Cardiac septum (tissue), 1 donor: ENCODE results near the gene SIN3A. TPM values are rescaled to one million over a fixed set of nuclear protein-coding genes. Genes with fewer than 3 reads are reported as not detected.
"Not testable (repeated sequence)": the region's sequence is repeated elsewhere in the genome, so short reads cannot be mapped to it uniquely, and the experiment has no call there.

Experiments
- DNase-seq: peaks from one replicate; pipeline ENCODE4 v3.0.0-alpha.2; 2020; ENCODE audit warnings: low spot score
- intact Hi-C: fragments of 100-400 bp; cut with DNase I; formaldehyde crosslinking; loops from one replicate; pipeline ENCODE4 v1.14.0; 2022
- total RNA-seq: library from RNA; stranded (reverse); fragmentation: NEBNext Ultra II Directional; extraction: Animal tissue kit (Norgen Biotek cat#: 25700); gene quantifications from one replicate; pipeline ENCODE4 v1.2.1, GENCODE V29; 2021
- donor health status: DM: no; HTN: no; CAD: no.

Gene SIN3A
- total RNA-seq, 1 donor from 2014 or later = 30.6 TPM

GRCh38 chr15:75403892-75404291 is 47.6 kb downstream of the SIN3A start:
- DNase-seq = no peak
- intact Hi-C loops = no loop called here

- intact Hi-C loops = no loop called here
Measured at GRCh38 chr15:75397494-75397893, 54.0 kb downstream of the SIN3A start.

GRCh38 chr15:75389791-75390382 is 61.6 kb downstream of the SIN3A start:
- intact Hi-C loops = no loop called here
- no peak for DNase-seq

More at GRCh38 chr15:75397494-75397893, 54.0 kb downstream of the SIN3A start:
- DNase-seq = no peak

GRCh38 chr15:75383986-75384385 is 67.5 kb downstream of the SIN3A start:
- DNase-seq, intact Hi-C loops: not testable (repeated sequence)

GRCh38 chr15:75380773-75381172 is 70.7 kb downstream of the SIN3A start:
- DNase-seq = no peak
- intact Hi-C loops = no loop called here

- intact Hi-C loops = no loop called here
- DNase-seq = no peak
Measured at GRCh38 chr15:75371901-75372688, 79.4 kb downstream of the SIN3A start.

GRCh38 chr15:75371486-75371885 is 80.0 kb downstream of the SIN3A start:
- intact Hi-C loops = no loop called here
- DNase-seq = no peak

GRCh38 chr15:75369897-75370581 is 81.5 kb downstream of the SIN3A start:
- DNase-seq = no peak
- intact Hi-C loops = loop anchor here (5.0 to 10.0 kb wide), 2 partner anchors 82 to 315 kb away; partner anchors contain the start of gene SIN3A

GRCh38 chr15:75368689-75369239 is 82.7 kb downstream of the SIN3A start:
- intact Hi-C loops = loop anchor here (1.0 to 10.0 kb wide), 3 partner anchors 84 to 316 kb away; partner anchors contain the start of genes SIN3A and SNUPN
- no peak for DNase-seq

GRCh38 chr15:75367913-75368688 is 83.4 kb downstream of the SIN3A start, which contains the start of gene MAN2C1:
Gene MAN2C1, minus strand, starts transcription at chr15:75368607. Its CDS starts 24 bp downstream, at chr15:75368583.
- peak; percentile 97 for DNase-seq
- intact Hi-C loops = loop anchor here (1.0 to 10.0 kb wide), 3 partner anchors 84 to 317 kb away; partner anchors contain the start of genes SIN3A and SNUPN

GRCh38 chr15:75367406-75367912 is 84.0 kb downstream of the SIN3A start:
- DNase-seq = no peak
- intact Hi-C loops = loop anchor here (5.0 to 10.0 kb wide), 2 partner anchors 85 to 317 kb away; partner anchors contain the start of gene SIN3A

GRCh38 chr15:75367006-75367405 is 84.5 kb downstream of the SIN3A start:
- no peak for DNase-seq
- intact Hi-C loops = loop anchor here (5.0 to 10.0 kb wide), 2 partner anchors 85 to 318 kb away; partner anchors contain the start of gene SIN3A

- DNase-seq = no peak
- intact Hi-C loops = loop anchor here (5.0 to 10.0 kb wide), 2 partner anchors 86 to 319 kb away; partner anchors contain the start of gene SIN3A
Measured at GRCh38 chr15:75366163-75366562, 85.3 kb downstream of the SIN3A start.

GRCh38 chr15:75364881-75365280 is 86.6 kb downstream of the SIN3A start:
- intact Hi-C loops = loop anchor here (5.0 to 10.0 kb wide), 2 partner anchors 87 to 320 kb away; partner anchors contain the start of gene SIN3A
- no peak for DNase-seq

GRCh38 chr15:75363786-75364185 is 87.7 kb downstream of the SIN3A start:
- DNase-seq = no peak
- intact Hi-C loops = loop anchor here (10.0 kb wide), 1 partner anchor 321 kb away; no protein-coding TSS in a partner anchor

GRCh38 chr15:75362642-75363249 is 88.7 kb downstream of the SIN3A start:
- DNase-seq = no peak
- intact Hi-C loops = loop anchor here (10.0 kb wide), 1 partner anchor 322 kb away; no protein-coding TSS in a partner anchor

GRCh38 chr15:75361989-75362641 is 89.4 kb downstream of the SIN3A start:
- no peak for DNase-seq
- intact Hi-C loops = loop anchor here (10.0 kb wide), 1 partner anchor 323 kb away; no protein-coding TSS in a partner anchor
